Activated naive CD8-positive, alpha-beta T cell (primary cell): ENCODE measurements around the gene MTFMT.
"Not testable (repeated sequence)": the region's sequence is repeated elsewhere in the genome, so short reads cannot be mapped to it uniquely, and the experiment has no call there.

Experiments used
- H3K27ac Mint-ChIP-seq: one replicate; pipeline ENCODE4 v1.8.0; 2021; ENCODE audit warnings: mixed read lengths
- H3K27me3 Mint-ChIP-seq: one replicate; pipeline ENCODE4 v1.8.0; 2021; ENCODE audit warnings: mixed read lengths
- H3K36me3 Mint-ChIP-seq: one replicate; pipeline ENCODE4 v1.8.0; 2021; ENCODE audit warnings: mixed read lengths
- H3K4me1 Mint-ChIP-seq: one replicate; pipeline ENCODE4 v1.8.0; 2021; ENCODE audit warnings: low read depth, mixed read lengths
- H3K4me3 Mint-ChIP-seq: one replicate; pipeline ENCODE4 v1.8.0; 2021; ENCODE audit warnings: mild to moderate bottlenecking, mixed read lengths
- H3K9me3 Mint-ChIP-seq: one replicate; pipeline ENCODE4 v1.8.0; 2021; ENCODE audit warnings: low read depth, mixed read lengths

Gene MTFMT

GRCh38 chr15:65028921-65029735 lies at the start of gene MTFMT:
TSS of gene MTFMT (minus strand) at chr15:65029639. CDS start at chr15:65029613, 26 bp downstream.
- peaks cover 5% of the 10 kb centered on the region for H3K27me3 Mint-ChIP-seq
- peaks cover 28% of the 10 kb centered on the region for H3K4me1 Mint-ChIP-seq
- peaks cover 7% of the 10 kb centered on the region for H3K36me3 Mint-ChIP-seq
- peak within 1 kb of the TSS; percentile 98 for H3K4me3 Mint-ChIP-seq
- peak within 1 kb of the TSS; percentile 93 for H3K27ac Mint-ChIP-seq
- H3K9me3 Mint-ChIP-seq = no peaks in the 10 kb centered on the region

GRCh38 chr15:65077981-65078352 lies 48.5 kb upstream of the MTFMT start:
- peaks cover 16% of the 10 kb centered on the region for H3K27me3 Mint-ChIP-seq

GRCh38 chr15:65077291-65077980 lies 48.0 kb upstream of the MTFMT start:
- Mint-ChIP-seq H3K9me3 (no peaks in the 10 kb centered on the region), H3K27me3 (peaks cover 16% of the 10 kb centered on the region), H3K27ac (no peak overlapping the region)

More at GRCh38 chr15:65077981-65078352, 48.5 kb upstream of the MTFMT start:
- H3K4me1 Mint-ChIP-seq = peaks cover 24% of the 10 kb centered on the region
- peak overlapping the region; percentile 59 for H3K4me3 Mint-ChIP-seq
- no peaks in the 10 kb centered on the region for H3K9me3 Mint-ChIP-seq
- no peaks in the 10 kb centered on the region for H3K36me3 Mint-ChIP-seq
- H3K27ac Mint-ChIP-seq = no peak overlapping the region

GRCh38 chr15:65076486-65077290 lies 47.2 kb upstream of the MTFMT start, which contains the start of gene KBTBD13:
TSS of gene KBTBD13 (plus strand) at chr15:65076746. CDS start at chr15:65076816, 70 bp downstream.
- peaks cover 16% of the 10 kb centered on the region for H3K27me3 Mint-ChIP-seq
- peaks cover 11% of the 10 kb centered on the region for H3K4me1 Mint-ChIP-seq
- no peaks in the 10 kb centered on the region for H3K36me3 Mint-ChIP-seq
- H3K27ac Mint-ChIP-seq = no peak within 1 kb of the TSS
- H3K9me3 Mint-ChIP-seq = no peaks in the 10 kb centered on the region
- H3K4me3 Mint-ChIP-seq = no peak within 1 kb of the TSS

More at GRCh38 chr15:65077291-65077980, 48.0 kb upstream of the MTFMT start:
- Mint-ChIP-seq H3K4me1 (peaks cover 19% of the 10 kb centered on the region), H3K4me3 (peak overlapping the region; percentile 59), H3K36me3 (no peaks in the 10 kb centered on the region)

GRCh38 chr15:65075607-65076395 lies 46.4 kb upstream of the MTFMT start:
- not testable (repeated sequence) for H3K9me3 Mint-ChIP-seq, H3K36me3 Mint-ChIP-seq, H3K4me3 Mint-ChIP-seq, H3K4me1 Mint-ChIP-seq, H3K27ac Mint-ChIP-seq
- peaks cover 14% of the 10 kb centered on the region for H3K27me3 Mint-ChIP-seq

- H3K4me1 Mint-ChIP-seq, H3K4me3 Mint-ChIP-seq, H3K9me3 Mint-ChIP-seq, H3K36me3 Mint-ChIP-seq, H3K27ac Mint-ChIP-seq: not testable (repeated sequence)
- peaks cover 14% of the 10 kb centered on the region for H3K27me3 Mint-ChIP-seq
These were observed 45.5 kb upstream of the MTFMT start for GRCh38 chr15:65074946-65075345.

- Mint-ChIP-seq H3K4me3 (no peak overlapping the region), H3K27ac (no peak overlapping the region), H3K36me3 (no peaks in the 10 kb centered on the region), H3K9me3 (no peaks in the 10 kb centered on the region), H3K4me1 (peaks cover 7% of the 10 kb centered on the region), H3K27me3 (peaks cover 10% of the 10 kb centered on the region)
These were observed 43.2 kb upstream of the MTFMT start for GRCh38 chr15:65072617-65073016.

GRCh38 chr15:65072027-65072426 lies 42.6 kb upstream of the MTFMT start:
- peaks cover 13% of the 10 kb centered on the region for H3K27me3 Mint-ChIP-seq
- H3K4me3 Mint-ChIP-seq = no peak overlapping the region
- H3K4me1 Mint-ChIP-seq = peaks cover 10% of the 10 kb centered on the region
- H3K36me3 Mint-ChIP-seq = no peaks in the 10 kb centered on the region
- H3K9me3 Mint-ChIP-seq = no peaks in the 10 kb centered on the region
- H3K27ac Mint-ChIP-seq = no peak overlapping the region

GRCh38 chr15:65071381-65071811 lies 42.0 kb upstream of the MTFMT start:
- H3K4me1 Mint-ChIP-seq = peaks cover 9% of the 10 kb centered on the region
- H3K4me3 Mint-ChIP-seq = no peak overlapping the region
- H3K27ac Mint-ChIP-seq = no peak overlapping the region
- H3K27me3 Mint-ChIP-seq = peaks cover 12% of the 10 kb centered on the region
- no peaks in the 10 kb centered on the region for H3K9me3 Mint-ChIP-seq
- no peaks in the 10 kb centered on the region for H3K36me3 Mint-ChIP-seq

- H3K27me3 Mint-ChIP-seq = peaks cover 11% of the 10 kb centered on the region
- no peaks in the 10 kb centered on the region for H3K9me3 Mint-ChIP-seq
- H3K4me3 Mint-ChIP-seq = no peak overlapping the region
- H3K36me3 Mint-ChIP-seq = no peaks in the 10 kb centered on the region
- peaks cover 8% of the 10 kb centered on the region for H3K4me1 Mint-ChIP-seq
- no peak overlapping the region for H3K27ac Mint-ChIP-seq
These were observed 40.5 kb upstream of the MTFMT start for GRCh38 chr15:65069779-65070546.

- no peaks in the 10 kb centered on the region for H3K36me3 Mint-ChIP-seq
- peaks cover 8% of the 10 kb centered on the region for H3K4me1 Mint-ChIP-seq
- H3K4me3 Mint-ChIP-seq = no peak overlapping the region
- no peak overlapping the region for H3K27ac Mint-ChIP-seq
- peaks cover 11% of the 10 kb centered on the region for H3K27me3 Mint-ChIP-seq
- H3K9me3 Mint-ChIP-seq = no peaks in the 10 kb centered on the region
These were observed 39.7 kb upstream of the MTFMT start for GRCh38 chr15:65069179-65069578.

- H3K27me3 Mint-ChIP-seq = peaks cover 12% of the 10 kb centered on the region
- H3K27ac Mint-ChIP-seq = no peak overlapping the region
- H3K4me3 Mint-ChIP-seq = peak overlapping the region; percentile 63
- H3K9me3 Mint-ChIP-seq = no peaks in the 10 kb centered on the region
- H3K36me3 Mint-ChIP-seq = no peaks in the 10 kb centered on the region
- H3K4me1 Mint-ChIP-seq = peaks cover 8% of the 10 kb centered on the region
These were observed 39.0 kb upstream of the MTFMT start for GRCh38 chr15:65068403-65068788.

GRCh38 chr15:65067645-65068402 lies 38.4 kb upstream of the MTFMT start, which contains the start of gene RASL12:
TSS of gene RASL12 (minus strand) at chr15:65067991. CDS start at chr15:65067835, 156 bp downstream.
- peak within 1 kb of the TSS; percentile 63 for H3K4me3 Mint-ChIP-seq
- no peaks in the 10 kb centered on the region for H3K36me3 Mint-ChIP-seq
- peaks cover 14% of the 10 kb centered on the region for H3K27me3 Mint-ChIP-seq
- H3K9me3 Mint-ChIP-seq = no peaks in the 10 kb centered on the region
- no peak within 1 kb of the TSS for H3K27ac Mint-ChIP-seq
- H3K4me1 Mint-ChIP-seq = peaks cover 8% of the 10 kb centered on the region
